GM12878 (cell line): ENCODE data around the gene TSHB. TPM values are rescaled to one million over a fixed set of nuclear protein-coding genes. Genes with fewer than 3 reads are reported as not detected.

Source experiments
- ATAC-seq: fragments of 200-7000 bp; cut with Tn5 transposase; 3 replicates; pipeline ENCODE4 v1.9.1; 2020; ENCODE audit warnings: mild to moderate bottlenecking, moderate library complexity
- BruUV-seq: library from RNA; stranded (reverse); fragments of 400-500 nt; replicated peaks from 2 replicates; lab custom pipeline; 2021; lab: Mats Ljungman, UMichigan
- CTCF ChIA-PET: fragments of 300-600 bp; sonication (Branson Sonifier 250); formaldehyde crosslinking; extraction: SDS; loops from one replicate; lab custom pipeline; 2021; ENCODE audit warnings: inconsistent platforms; lab: Yijun Ruan, JAX
- POLR2A ChIA-PET: fragments of 350-600 bp; formaldehyde crosslinking; extraction: SDS; loops from one replicate; lab custom pipeline; 2021; ENCODE audit warnings: inconsistent platforms; lab: Charles Lee
- RAD21 ChIA-PET: fragments of 300-600 bp; sonication (Branson Sonifier 250); formaldehyde crosslinking; loops from one replicate; lab custom pipeline; 2023; ENCODE audit warnings: antibody characterized with exemption; ENCODE audit not compliant: unreplicated experiment; lab: Charles Lee
- SMC1A ChIA-PET: fragments of 300-600 bp; sonication (Branson Sonifier 250); formaldehyde crosslinking; loops from one replicate; lab custom pipeline; 2023; ENCODE audit not compliant: unreplicated experiment, uncharacterized antibody; lab: Charles Lee
- DNase-seq: peaks from one replicate; pipeline ENCODE4 v3.0.0-alpha.2; 2011; ENCODE audit warnings: low read depth, low spot score
- FAIRE-seq: peaks from 3 replicates; lab custom pipeline; 2011; peaks lifted over from hg19 to GRCh38; lab: Jason Lieb, UNC
- H2AFZ ChIP-seq: 2 replicates; pipeline ENCODE4 v1.6.0; 2011; ENCODE audit warnings: low read depth, low read length, control low read depth; ENCODE audit not compliant: control insufficient read depth
- H3K27ac ChIP-seq: 2 replicates; pipeline ENCODE4 v1.5.1; 2011; ENCODE audit warnings: control low read depth; ENCODE audit not compliant: control insufficient read depth, insufficient read depth
- H3K27me3 ChIP-seq, 2 experiments: replicated peaks in 1 of 2; 2 replicates each; pipeline versions ENCODE4 v1.6.0 to v1.6.1; 2011; ENCODE audit warnings: low read length in 1 of 2; ENCODE audit not compliant: control insufficient read depth in 2 of 2, insufficient read depth in 2 of 2
- H3K36me3 ChIP-seq, 2 experiments: 2 replicates each; pipeline ENCODE4 v1.5.1; 2011; ENCODE audit warnings: low read length in 1 of 2; ENCODE audit not compliant: control insufficient read depth in 2 of 2, insufficient read depth in 2 of 2
- H3K4me1 ChIP-seq: 2 replicates; pipeline ENCODE4 v1.6.1; 2011; ENCODE audit warnings: mild to moderate bottlenecking, low read length, moderate library complexity, mixed read lengths; ENCODE audit not compliant: control insufficient read depth, insufficient read depth
- H3K4me2 ChIP-seq: 2 replicates; pipeline ENCODE4 v1.6.0; 2011; ENCODE audit warnings: control low read depth; ENCODE audit not compliant: control insufficient read depth, insufficient read depth
- H3K4me3 ChIP-seq: fragments of 200-600 bp; sonication (generic); 2 replicates; pipeline ENCODE4 v1.5.1; 2016
- H3K79me2 ChIP-seq: 2 replicates; pipeline ENCODE4 v1.6.0; 2011; ENCODE audit warnings: low read length; ENCODE audit not compliant: control insufficient read depth, insufficient read depth
- H3K9ac ChIP-seq: 2 replicates; pipeline ENCODE4 v1.8.0; 2011; ENCODE audit warnings: low read length, control low read depth, mixed read lengths; ENCODE audit not compliant: control insufficient read depth, insufficient read depth
- H3K9me3 ChIP-seq: replicated peaks from 3 replicates; pipeline ENCODE4 v1.5.1; 2011; ENCODE audit warnings: mild to moderate bottlenecking, low read length; ENCODE audit not compliant: control insufficient read depth, insufficient read depth
- H4K20me1 ChIP-seq: 2 replicates; pipeline ENCODE4 v1.6.0; 2011; ENCODE audit not compliant: control insufficient read depth, insufficient read depth
- CHD2 ChIP-seq: IDR thresholded peaks from 2 replicates; pipeline ENCODE4 v1.6.1; 2011; ENCODE audit warnings: low read depth, low read length, improper control_type of control experiment, borderline replicate concordance
- EGR1 ChIP-seq, 2 experiments: IDR thresholded peaks; 1 replicate in 1 of 2; 2 replicates in 1 of 2; pipeline ENCODE4 v1.6.1; 2011 to 2012; ENCODE audit warnings: low read depth in 2 of 2, low read length in 2 of 2, borderline replicate concordance in 1 of 2, mild to moderate bottlenecking in 1 of 2, moderate library complexity in 1 of 2
- ESRRA ChIP-seq: IDR thresholded peaks from 2 replicates; pipeline ENCODE4 v1.6.1; 2012; ENCODE audit warnings: mild to moderate bottlenecking, low read length, improper control_type of control experiment
- EZH2 ChIP-seq: IDR thresholded peaks from 2 replicates; pipeline ENCODE4 v1.6.1; 2012; ENCODE audit warnings: low read depth, mild to moderate bottlenecking, control low read depth, inconsistent platforms, low read length, borderline replicate concordance; ENCODE audit not compliant: control insufficient read depth
- JUND ChIP-seq: IDR thresholded peaks from 2 replicates; pipeline ENCODE4 v1.6.1; 2012; ENCODE audit warnings: low read depth, mild to moderate bottlenecking, low read length, improper control_type of control experiment, moderate library complexity
- NFXL1 ChIP-seq: fragments of 450-650 bp; IDR thresholded peaks from 2 replicates; pipeline ENCODE4 v1.6.1; 2017; ENCODE audit warnings: antibody characterized with exemption, mild to moderate bottlenecking, borderline replicate concordance
- PAX5 ChIP-seq: IDR thresholded peaks from 2 replicates; pipeline ENCODE4 v1.6.1; 2011; ENCODE audit warnings: low read depth, low read length, borderline replicate concordance
- PML ChIP-seq: IDR thresholded peaks from 2 replicates; pipeline ENCODE4 v1.6.1; 2012; ENCODE audit warnings: low read length, inconsistent platforms
- RAD21 ChIP-seq: IDR thresholded peaks from 2 replicates; pipeline ENCODE4 v1.6.1; 2011; ENCODE audit warnings: mild to moderate bottlenecking, low read depth, low read length, moderate library complexity; ENCODE audit not compliant: insufficient read depth
- SMC3 ChIP-seq: IDR thresholded peaks from 2 replicates; pipeline ENCODE4 v1.6.1; 2011; ENCODE audit warnings: low read length, improper control_type of control experiment, borderline replicate concordance
- SREBF1 ChIP-seq: IDR thresholded peaks from 2 replicates; pipeline ENCODE4 v1.6.1; 2012; ENCODE audit warnings: mild to moderate bottlenecking, low read length
- STAT1 ChIP-seq: fragments of 450-650 bp; conservative IDR thresholded peaks from 2 replicates; pipeline ENCODE4 v1.6.1; 2014; ENCODE audit warnings: antibody characterized with exemption, mild to moderate bottlenecking
- TARDBP ChIP-seq: IDR thresholded peaks from 2 replicates; pipeline ENCODE4 v1.6.1; 2016; ENCODE audit warnings: borderline replicate concordance
- ZNF207 ChIP-seq: fragments of 450-650 bp; IDR thresholded peaks from 2 replicates; pipeline ENCODE4 v1.6.1; 2014; ENCODE audit warnings: antibody characterized with exemption, mild to moderate bottlenecking, borderline replicate concordance
- in situ Hi-C: fragments of 300-500 bp; cut with MboI; formaldehyde crosslinking; loops from 9 replicates; pipeline ENCODE4 v1.14.3; 2018; ENCODE audit warnings: mixed read lengths
- intact Hi-C: fragments of 100-400 bp; cut with micrococcal nuclease; formaldehyde crosslinking; loops from one replicate; pipeline ENCODE4 v1.14.2; 2022; ENCODE audit not compliant: unreplicated experiment
- polyA plus RNA-seq, 11 experiments: library from polyadenylated mRNA; depleted of rRNA in 4 of 11; unstranded in 6 of 11; stranded (reverse) in 5 of 11; fragments of >200 nt; fragmentation: Nextera tagmentation in 4 of 11; fragmentation: Illumina TruSeq in 1 of 11; extraction: Ambion mirVana in 4 of 11; extraction: Trizol in 1 of 11; gene quantifications; 1 replicate in 1 of 11; 2 replicates in 10 of 11; pipeline versions ENCODE4 v1.2.1 to v1.2.3, GENCODE V29; 2011 to 2016; ENCODE audit warnings: inconsistent platforms in 2 of 11, missing spikeins in 2 of 11, low read depth in 1 of 11
- total RNA-seq, 4 experiments: library from RNA; depleted of rRNA in 3 of 4; stranded (reverse); fragments of >200 nt in 3 of 4; fragmentation: Illumina TruSeq in 1 of 4; extraction: Trizol in 1 of 4; gene quantifications; 2 replicates each; pipeline versions ENCODE4 v1.2.1 to v1.2.3, GENCODE V29; 2013 to 2021
- TF ChIP-seq, protein P1 (sequence below): fragments of 450-650 bp; IDR thresholded peaks from 2 replicates; pipeline ENCODE4 v1.6.1; 2016; ENCODE audit warnings: mild to moderate bottlenecking
- TF ChIP-seq, protein P2 (sequence below): IDR thresholded peaks from 2 replicates; pipeline ENCODE4 v1.6.1; 2011; ENCODE audit warnings: low read depth, mild to moderate bottlenecking, low read length, moderate library complexity, borderline replicate concordance; ENCODE audit errors: extremely low read depth
- TF ChIP-seq, protein P3 (sequence below): fragments of 450-650 bp; IDR thresholded peaks from 2 replicates; pipeline ENCODE4 v1.6.1; 2014; ENCODE audit warnings: mild to moderate bottlenecking

Gene TSHB
- total and polyA plus RNA-seq, 10 of the 15 experiments (the other 5 are each of a cell fraction or from before 2014, with no cell fraction given), result not detected

DNA sequence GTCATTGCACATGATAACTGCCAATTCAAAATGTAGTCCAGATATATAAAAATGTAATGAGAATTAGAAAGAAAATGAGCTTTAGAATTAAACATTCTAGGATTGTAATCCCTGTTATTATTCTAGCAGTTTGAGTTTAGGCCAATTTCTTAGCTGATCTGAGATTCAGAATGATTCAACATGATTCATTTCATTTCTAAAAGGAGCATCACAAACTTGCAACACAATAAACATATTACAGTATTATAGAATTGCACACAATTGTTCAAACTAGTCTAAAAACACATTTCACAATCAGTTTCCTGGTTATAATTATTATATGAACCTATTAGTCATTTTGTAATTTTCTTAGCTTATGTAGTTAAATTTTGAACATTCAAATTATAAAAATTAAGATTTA, 43.3 kb upstream of the TSHB start:
- ChIA-PET RAD21 (interaction anchor here (1.2 to 1.4 kb wide), 2 partner anchors 66 to 127 kb away, joined by 4 to 5 read pairs; no protein-coding TSS in a partner anchor), CTCF (interaction anchor here (1.1 to 5.8 kb wide), 4 partner anchors 8 to 126 kb away, joined by 3 to 42 read pairs (median 4); no protein-coding TSS in a partner anchor), SMC1A (interaction anchor here (0.6 to 2.5 kb wide), 4 partner anchors 8 to 126 kb away, joined by 3 to 17 read pairs (median 5); no protein-coding TSS in a partner anchor), POLR2A (no interaction called here)
- Histone ChIP-seq H4K20me1 (no peaks in the 10 kb centered on the region), H3K4me2 (no peak overlapping the region), H3K4me1 (no peaks in the 10 kb centered on the region), H3K9me3 (no peaks in the 10 kb centered on the region), H3K27ac (no peak overlapping the region), H3K27me3 (no peaks in the 10 kb centered on the region), H3K9ac (no peak overlapping the region), H3K36me3 (no peaks in the 10 kb centered on the region), H3K4me3 (no peak overlapping the region), H3K79me2 (no peaks in the 10 kb centered on the region), H2AFZ (no peak overlapping the region)
- no peak for ATAC-seq
- TF ChIP-seq SMC3, result no peak
- TF ChIP-seq EGR1 (IDR thresholded peaks at IDR 0.05; ENCODE audit: borderline replicate concordance in 1 of 2, low read depth in 2 of 2, low read length in 2 of 2), result no peak
- TF ChIP-seq PAX5, result no peak
- no peak for TF ChIP-seq CHD2
- TF ChIP-seq, protein P1, sequence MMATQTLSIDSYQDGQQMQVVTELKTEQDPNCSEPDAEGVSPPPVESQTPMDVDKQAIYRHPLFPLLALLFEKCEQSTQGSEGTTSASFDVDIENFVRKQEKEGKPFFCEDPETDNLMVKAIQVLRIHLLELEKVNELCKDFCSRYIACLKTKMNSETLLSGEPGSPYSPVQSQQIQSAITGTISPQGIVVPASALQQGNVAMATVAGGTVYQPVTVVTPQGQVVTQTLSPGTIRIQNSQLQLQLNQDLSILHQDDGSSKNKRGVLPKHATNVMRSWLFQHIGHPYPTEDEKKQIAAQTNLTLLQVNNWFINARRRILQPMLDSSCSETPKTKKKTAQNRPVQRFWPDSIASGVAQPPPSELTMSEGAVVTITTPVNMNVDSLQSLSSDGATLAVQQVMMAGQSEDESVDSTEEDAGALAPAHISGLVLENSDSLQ, result no peak
- TF ChIP-seq TARDBP, result no peak
- no peak for TF ChIP-seq ESRRA
- no peak for TF ChIP-seq NFXL1
- no peak for TF ChIP-seq RAD21
- no peak for TF ChIP-seq EZH2
- TF ChIP-seq SREBF1, result no peak
- TF ChIP-seq STAT1, result no peak
- TF ChIP-seq, protein P2, sequence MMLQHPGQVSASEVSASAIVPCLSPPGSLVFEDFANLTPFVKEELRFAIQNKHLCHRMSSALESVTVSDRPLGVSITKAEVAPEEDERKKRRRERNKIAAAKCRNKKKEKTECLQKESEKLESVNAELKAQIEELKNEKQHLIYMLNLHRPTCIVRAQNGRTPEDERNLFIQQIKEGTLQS, result no peak
- no peak for TF ChIP-seq ZNF207
- no peak for TF ChIP-seq JUND
- TF ChIP-seq, protein P3, sequence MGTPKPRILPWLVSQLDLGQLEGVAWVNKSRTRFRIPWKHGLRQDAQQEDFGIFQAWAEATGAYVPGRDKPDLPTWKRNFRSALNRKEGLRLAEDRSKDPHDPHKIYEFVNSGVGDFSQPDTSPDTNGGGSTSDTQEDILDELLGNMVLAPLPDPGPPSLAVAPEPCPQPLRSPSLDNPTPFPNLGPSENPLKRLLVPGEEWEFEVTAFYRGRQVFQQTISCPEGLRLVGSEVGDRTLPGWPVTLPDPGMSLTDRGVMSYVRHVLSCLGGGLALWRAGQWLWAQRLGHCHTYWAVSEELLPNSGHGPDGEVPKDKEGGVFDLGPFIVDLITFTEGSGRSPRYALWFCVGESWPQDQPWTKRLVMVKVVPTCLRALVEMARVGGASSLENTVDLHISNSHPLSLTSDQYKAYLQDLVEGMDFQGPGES, result no peak
- TF ChIP-seq PML, result no peak
- intact Hi-C loops (no loop called here), in situ Hi-C loops (no loop called here)
- no peak for FAIRE-seq
- no peak for DNase-seq
- no TSS peak for BruUV-seq
